Smooth muscle cell (in vitro differentiated cells): ENCODE data around the gene FAM43B. TPM values are rescaled to one million over a fixed set of nuclear protein-coding genes. Genes with fewer than 3 reads are reported as not detected.

Experiments used
- DNase-seq: peaks from one replicate; lab custom pipeline; 2025; ENCODE audit not compliant: unreplicated experiment; lab: John Stamatoyannopoulos, UW
- H2AFZ ChIP-seq: fragments of 200-600 bp; sonication (generic); 2 replicates; pipeline ENCODE4 v1.6.0; 2016; ENCODE audit warnings: antibody characterized with exemption, low read depth, mild to moderate bottlenecking
- H3F3A ChIP-seq: fragments of 200-600 bp; sonication (generic); 2 replicates; pipeline ENCODE4 v1.6.0; 2017; ENCODE audit warnings: antibody characterized with exemption, low read depth
- H3K27ac ChIP-seq: fragments of 200-600 bp; sonication (generic); 2 replicates; pipeline ENCODE4 v1.5.1; 2016; ENCODE audit warnings: low read depth, mild to moderate bottlenecking
- H3K27me3 ChIP-seq: fragments of 200-600 bp; sonication (generic); 2 replicates; pipeline ENCODE4 v1.6.1; 2016; ENCODE audit warnings: low read depth, mild to moderate bottlenecking
- H3K36me3 ChIP-seq: fragments of 200-600 bp; sonication (generic); 2 replicates; pipeline ENCODE4 v1.5.1; 2016; ENCODE audit warnings: low read depth
- H3K4me1 ChIP-seq: fragments of 200-600 bp; sonication (generic); 2 replicates; pipeline ENCODE4 v1.5.1; 2016; ENCODE audit warnings: low read depth
- H3K4me2 ChIP-seq: fragments of 200-600 bp; sonication (generic); 2 replicates; pipeline ENCODE4 v1.6.0; 2016; ENCODE audit warnings: mild to moderate bottlenecking
- H3K4me3 ChIP-seq: fragments of 200-600 bp; sonication (generic); 2 replicates; pipeline ENCODE4 v1.5.1; 2016; ENCODE audit warnings: mild to moderate bottlenecking
- H3K79me2 ChIP-seq: fragments of 200-600 bp; sonication (generic); 2 replicates; pipeline ENCODE4 v1.6.0; 2016; ENCODE audit warnings: low read depth, mild to moderate bottlenecking
- H3K9ac ChIP-seq: fragments of 200-600 bp; sonication (generic); 2 replicates; pipeline ENCODE4 v1.6.0; 2016; ENCODE audit warnings: low read depth
- H3K9me3 ChIP-seq: fragments of 200-600 bp; sonication (generic); replicated peaks from 2 replicates; pipeline ENCODE4 v1.5.1; 2016; ENCODE audit warnings: low read depth
- H4K20me1 ChIP-seq: fragments of 200-600 bp; sonication (generic); 2 replicates; pipeline ENCODE4 v1.6.0; 2016; ENCODE audit warnings: low read depth
- CTCF ChIP-seq: fragments of 200-600 bp; sonication (generic); IDR thresholded peaks from 2 replicates; pipeline ENCODE4 v1.5.1; 2017; ENCODE audit warnings: borderline replicate concordance, mild to moderate bottlenecking, antibody characterized with exemption; ENCODE audit not compliant: insufficient read depth, poor library complexity, severe bottlenecking
- WGBS: methylation state at CpG from one replicate; pipeline ENCODE4 v1.1.7; 2016; ENCODE audit warnings: low lambda C conversion rate; 5-methylcytosine and 5-hydroxymethylcytosine counted together
- polyA plus RNA-seq: library from polyadenylated mRNA; unstranded; fragments of >200 nt; fragmentation: Nextera tagmentation; extraction: Ambion mirVana; gene quantifications from 2 replicates; pipeline ENCODE4 v1.2.1, GENCODE V29; 2016
- total RNA-seq: library from RNA; depleted of rRNA; stranded (reverse); fragments of >200 nt; gene quantifications from 2 replicates; pipeline ENCODE4 v1.2.3, GENCODE V29; 2014

The FAM43B gene
- total and polyA plus RNA-seq, 2 experiments from 2014 or later: 1.2 to 3.4 TPM

GRCh38 chr1:20593756-20594155 lies 41.4 kb downstream of the FAM43B start:
- Histone ChIP-seq H3K9me3 (no peaks in the 10 kb centered on the region), H2AFZ (no peak overlapping the region), H4K20me1 (no peaks in the 10 kb centered on the region), H3K27me3 (no peaks in the 10 kb centered on the region), H3F3A (no peaks in the 10 kb centered on the region), H3K4me1 (peaks cover 10% of the 10 kb centered on the region), H3K27ac (no peak overlapping the region), H3K4me2 (no peak overlapping the region), H3K4me3 (no peak overlapping the region), H3K9ac (no peak overlapping the region), H3K36me3 (no peaks in the 10 kb centered on the region), H3K79me2 (no peaks in the 10 kb centered on the region)
- no peak for TF ChIP-seq CTCF
- WGBS: 89% methylated on average over 5 of the region's 5 CpGs
- no peak for DNase-seq

- no peak overlapping the region for H3K4me2 ChIP-seq
- peaks cover 3% of the 10 kb centered on the region for H3K4me1 ChIP-seq
- 97% methylated on average over 14 of the region's 14 CpGs for WGBS
- H3K9ac ChIP-seq: no peak overlapping the region
- H2AFZ ChIP-seq: no peak overlapping the region
- H3K27ac ChIP-seq: no peak overlapping the region
- DNase-seq: no peak
- H3F3A ChIP-seq: no peaks in the 10 kb centered on the region
- H4K20me1 ChIP-seq: no peaks in the 10 kb centered on the region
- H3K4me3 ChIP-seq: no peak overlapping the region
- TF ChIP-seq CTCF: no peak
- no peaks in the 10 kb centered on the region for H3K79me2 ChIP-seq
- H3K9me3 ChIP-seq: no peaks in the 10 kb centered on the region
- no peaks in the 10 kb centered on the region for H3K36me3 ChIP-seq
- H3K27me3 ChIP-seq: no peaks in the 10 kb centered on the region
Measured at GRCh38 chr1:20594746-20595145, 42.4 kb downstream of the FAM43B start.

GRCh38 chr1:20596106-20596505 lies 43.7 kb downstream of the FAM43B start:
- H3K9me3 ChIP-seq: no peaks in the 10 kb centered on the region
- no peaks in the 10 kb centered on the region for H3K79me2 ChIP-seq
- H4K20me1 ChIP-seq: no peaks in the 10 kb centered on the region
- no peaks in the 10 kb centered on the region for H3K27me3 ChIP-seq
- TF ChIP-seq CTCF: no peak
- 67% methylated on average over 6 of the region's 6 CpGs for WGBS
- no peaks in the 10 kb centered on the region for H3K36me3 ChIP-seq
- H3K4me1 ChIP-seq: no peaks in the 10 kb centered on the region
- no peak overlapping the region for H3K27ac ChIP-seq
- H3K9ac ChIP-seq: no peak overlapping the region
- H3K4me3 ChIP-seq: no peak overlapping the region
- H2AFZ ChIP-seq: no peak overlapping the region
- no peak for DNase-seq
- no peaks in the 10 kb centered on the region for H3F3A ChIP-seq
- H3K4me2 ChIP-seq: no peak overlapping the region

- H2AFZ ChIP-seq: no peak overlapping the region
- H4K20me1 ChIP-seq: no peaks in the 10 kb centered on the region
- TF ChIP-seq CTCF: no peak
- H3K36me3 ChIP-seq: no peaks in the 10 kb centered on the region
- H3K4me2 ChIP-seq: no peak overlapping the region
- WGBS: 91% methylated on average over 3 of the region's 3 CpGs
- no peaks in the 10 kb centered on the region for H3K79me2 ChIP-seq
- no peaks in the 10 kb centered on the region for H3K4me1 ChIP-seq
- H3K9me3 ChIP-seq: no peaks in the 10 kb centered on the region
- H3F3A ChIP-seq: no peaks in the 10 kb centered on the region
- no peak overlapping the region for H3K27ac ChIP-seq
- H3K9ac ChIP-seq: no peak overlapping the region
- no peak for DNase-seq
- H3K27me3 ChIP-seq: no peaks in the 10 kb centered on the region
- H3K4me3 ChIP-seq: no peak overlapping the region
Measured at GRCh38 chr1:20597650-20598049, 45.3 kb downstream of the FAM43B start.
